K562 (cell line): ENCODE results near the gene GNRHR.
"Not testable (repeated sequence)": the region's sequence is repeated elsewhere in the genome, so short reads cannot be mapped to it uniquely, and the experiment has no call there.

Source experiments
- MAFF ChIP-seq: IDR thresholded peaks from 2 replicates; pipeline ENCODE4 v1.6.1; 2012; ENCODE audit warnings: low read length, improper control_type of control experiment
- NCOA1 ChIP-seq: fragments of 450-650 bp; IDR thresholded peaks from 2 replicates; pipeline ENCODE4 v1.6.1; 2016; ENCODE audit warnings: low read depth
- TF ChIP-seq, protein P1 (sequence below), 3 experiments: fragments of 200-800 bp in 1 of 3; sonication (Bioruptor generic) in 1 of 3; sonication (generic) in 1 of 3; formaldehyde crosslinking in 1 of 3; IDR thresholded peaks; 2 replicates each; pipeline versions ENCODE4 v1.6.1 to v1.8.0; 2016 to 2022; ENCODE audit warnings: mild to moderate bottlenecking in 2 of 3, missing compliant biosample characterization in 2 of 3, missing genetic modification characterization in 2 of 3, missing genetic modification reagents in 1 of 3
- TF ChIP-seq, protein P2 (sequence below): fragments of 250-450 bp; sonication (Bioruptor Pico); IDR thresholded peaks from 2 replicates; pipeline ENCODE4 v1.8.0; 2022; ENCODE audit warnings: moderate library complexity, mild to moderate bottlenecking, inconsistent platforms
- TF ChIP-seq, protein P3 (sequence below), 3 experiments: IDR thresholded peaks in 2 of 3; conservative IDR thresholded peaks in 1 of 3; 2 replicates each; pipeline ENCODE4 v1.5.1; 2011 to 2012; ENCODE audit warnings: low read length in 3 of 3, mild to moderate bottlenecking in 3 of 3, control low read depth in 2 of 3, improper control_type of control experiment in 1 of 3, inconsistent platforms in 1 of 3, low read depth in 1 of 3, mixed read lengths in 1 of 3, moderate library complexity in 1 of 3; ENCODE audit not compliant: insufficient read depth in 2 of 3

DNA sequence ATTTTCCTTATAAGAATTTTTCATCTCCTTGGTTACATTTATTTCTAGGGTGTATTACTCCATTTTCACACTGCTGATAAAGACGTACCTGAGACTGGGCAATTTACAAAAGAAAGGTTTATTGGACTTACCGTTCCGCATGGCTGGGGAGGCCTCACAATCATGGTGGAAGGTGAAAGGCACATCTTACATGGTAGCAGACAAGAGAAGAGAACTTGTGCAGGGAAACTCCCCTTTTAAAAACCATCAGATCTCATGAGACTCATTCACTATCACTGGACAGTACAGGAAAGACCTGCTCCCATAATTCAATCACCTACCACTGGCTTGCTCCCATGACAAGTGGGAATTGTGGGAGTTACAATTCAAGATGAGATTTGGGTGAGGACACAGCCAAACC lies 47.5 kb downstream of the GNRHR start:
- TF ChIP-seq, protein P1, sequence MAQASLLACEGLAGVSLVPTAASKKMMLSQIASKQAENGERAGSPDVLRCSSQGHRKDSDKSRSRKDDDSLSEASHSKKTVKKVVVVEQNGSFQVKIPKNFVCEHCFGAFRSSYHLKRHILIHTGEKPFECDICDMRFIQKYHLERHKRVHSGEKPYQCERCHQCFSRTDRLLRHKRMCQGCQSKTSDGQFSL (CRISPR knock-in tag; IDR thresholded peaks at IDR 0.05): not testable (repeated sequence)
- TF ChIP-seq, protein P1 (tag; IDR thresholded peaks at IDR 0.05): not testable (repeated sequence)
- TF ChIP-seq, protein P2, sequence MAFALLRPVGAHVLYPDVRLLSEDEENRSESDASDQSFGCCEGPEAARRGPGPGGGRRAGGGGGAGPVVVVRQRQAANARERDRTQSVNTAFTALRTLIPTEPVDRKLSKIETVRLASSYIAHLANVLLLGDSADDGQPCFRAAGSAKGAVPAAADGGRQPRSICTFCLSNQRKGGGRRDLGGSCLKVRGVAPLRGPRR (CRISPR knock-in tag): not testable (repeated sequence)
- not testable (repeated sequence) for TF ChIP-seq MAFF, NCOA1
- TF ChIP-seq, protein P3, sequence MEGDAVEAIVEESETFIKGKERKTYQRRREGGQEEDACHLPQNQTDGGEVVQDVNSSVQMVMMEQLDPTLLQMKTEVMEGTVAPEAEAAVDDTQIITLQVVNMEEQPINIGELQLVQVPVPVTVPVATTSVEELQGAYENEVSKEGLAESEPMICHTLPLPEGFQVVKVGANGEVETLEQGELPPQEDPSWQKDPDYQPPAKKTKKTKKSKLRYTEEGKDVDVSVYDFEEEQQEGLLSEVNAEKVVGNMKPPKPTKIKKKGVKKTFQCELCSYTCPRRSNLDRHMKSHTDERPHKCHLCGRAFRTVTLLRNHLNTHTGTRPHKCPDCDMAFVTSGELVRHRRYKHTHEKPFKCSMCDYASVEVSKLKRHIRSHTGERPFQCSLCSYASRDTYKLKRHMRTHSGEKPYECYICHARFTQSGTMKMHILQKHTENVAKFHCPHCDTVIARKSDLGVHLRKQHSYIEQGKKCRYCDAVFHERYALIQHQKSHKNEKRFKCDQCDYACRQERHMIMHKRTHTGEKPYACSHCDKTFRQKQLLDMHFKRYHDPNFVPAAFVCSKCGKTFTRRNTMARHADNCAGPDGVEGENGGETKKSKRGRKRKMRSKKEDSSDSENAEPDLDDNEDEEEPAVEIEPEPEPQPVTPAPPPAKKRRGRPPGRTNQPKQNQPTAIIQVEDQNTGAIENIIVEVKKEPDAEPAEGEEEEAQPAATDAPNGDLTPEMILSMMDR (IDR thresholded peaks at IDR 0.05 in 2 of 3, conservative IDR thresholded peaks at IDR 0.05 in 1 of 3; ENCODE audit: insufficient read depth in 2 of 3, low read depth in 1 of 3, low read length in 3 of 3): not testable (repeated sequence)
